Stimulated activated CD4-positive, alpha-beta T cell treated with anti-CD3 and anti-CD28 coated beads, Interleukin-4, amount 100 ng/mL, for 24 hours (primary cell): Measurements from ENCODE around the gene SPTLC2.
"Not testable (repeated sequence)": the region's sequence is repeated elsewhere in the genome, so short reads cannot be mapped to it uniquely, and the experiment has no call there.

Experiments
- DNase-seq: peaks from one replicate; pipeline ENCODE4 v3.0.0-alpha.2; 2020

SPTLC2 gene, protein sequence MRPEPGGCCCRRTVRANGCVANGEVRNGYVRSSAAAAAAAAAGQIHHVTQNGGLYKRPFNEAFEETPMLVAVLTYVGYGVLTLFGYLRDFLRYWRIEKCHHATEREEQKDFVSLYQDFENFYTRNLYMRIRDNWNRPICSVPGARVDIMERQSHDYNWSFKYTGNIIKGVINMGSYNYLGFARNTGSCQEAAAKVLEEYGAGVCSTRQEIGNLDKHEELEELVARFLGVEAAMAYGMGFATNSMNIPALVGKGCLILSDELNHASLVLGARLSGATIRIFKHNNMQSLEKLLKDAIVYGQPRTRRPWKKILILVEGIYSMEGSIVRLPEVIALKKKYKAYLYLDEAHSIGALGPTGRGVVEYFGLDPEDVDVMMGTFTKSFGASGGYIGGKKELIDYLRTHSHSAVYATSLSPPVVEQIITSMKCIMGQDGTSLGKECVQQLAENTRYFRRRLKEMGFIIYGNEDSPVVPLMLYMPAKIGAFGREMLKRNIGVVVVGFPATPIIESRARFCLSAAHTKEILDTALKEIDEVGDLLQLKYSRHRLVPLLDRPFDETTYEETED

GRCh38 chr14:77616454-77617229 lies at the start of gene SPTLC2:
TSS of gene SPTLC2 (minus strand) at chr14:77616637. CDS start at chr14:77616579, 58 bp downstream.
- DNase-seq, result peak; percentile 98

- no peak for DNase-seq
Measured at GRCh38 chr14:77663293-77663692, 46.9 kb upstream of the SPTLC2 start.

GRCh38 chr14:77661562-77661961 lies 45.1 kb upstream of the SPTLC2 start:
- not testable (repeated sequence) for DNase-seq

- DNase-seq, result no peak
Measured at GRCh38 chr14:77660754-77661153, 44.3 kb upstream of the SPTLC2 start.

DNA sequence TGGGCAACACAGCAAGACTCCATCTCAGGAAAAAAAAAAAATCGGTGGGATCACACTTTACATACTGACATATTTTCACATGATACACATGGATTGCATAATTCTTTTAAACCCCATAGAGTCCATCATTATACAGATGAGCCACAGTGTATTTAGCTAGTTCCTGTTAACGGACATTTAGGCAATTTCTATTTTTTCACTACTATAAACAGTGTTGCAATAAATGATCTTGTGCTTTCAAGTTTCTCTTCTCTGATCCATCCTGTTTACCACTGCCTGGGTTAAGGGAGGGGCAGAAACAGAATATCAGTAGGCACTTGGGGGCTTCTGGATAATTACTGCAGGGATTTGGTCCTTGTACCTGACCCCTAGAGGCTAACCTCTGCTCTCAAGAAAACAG lies 43.4 kb upstream of the SPTLC2 start:
- no peak for DNase-seq

DNA sequence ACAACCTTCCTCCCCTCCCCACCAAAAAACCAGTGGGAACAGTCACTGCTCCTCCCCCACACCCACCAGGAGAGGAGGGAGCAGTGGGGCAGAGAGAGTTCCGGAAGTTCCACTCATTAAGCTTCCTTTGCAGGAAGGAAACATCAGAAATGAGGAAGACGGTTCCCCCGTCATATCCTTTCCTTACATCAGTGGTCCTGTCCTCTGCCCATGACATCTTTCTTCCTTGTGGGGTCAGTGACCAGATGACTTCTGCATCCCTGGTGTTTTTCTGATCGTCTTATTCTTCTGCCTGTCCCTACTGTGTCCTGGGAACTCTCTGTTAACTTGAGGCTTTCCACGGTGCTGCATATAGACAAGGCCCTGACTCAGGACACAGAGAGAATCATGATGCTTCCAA lies 40.8 kb upstream of the SPTLC2 start:
- DNase-seq, result no peak

- no peak for DNase-seq
Measured at GRCh38 chr14:77654001-77654441, 37.6 kb upstream of the SPTLC2 start.

DNA sequence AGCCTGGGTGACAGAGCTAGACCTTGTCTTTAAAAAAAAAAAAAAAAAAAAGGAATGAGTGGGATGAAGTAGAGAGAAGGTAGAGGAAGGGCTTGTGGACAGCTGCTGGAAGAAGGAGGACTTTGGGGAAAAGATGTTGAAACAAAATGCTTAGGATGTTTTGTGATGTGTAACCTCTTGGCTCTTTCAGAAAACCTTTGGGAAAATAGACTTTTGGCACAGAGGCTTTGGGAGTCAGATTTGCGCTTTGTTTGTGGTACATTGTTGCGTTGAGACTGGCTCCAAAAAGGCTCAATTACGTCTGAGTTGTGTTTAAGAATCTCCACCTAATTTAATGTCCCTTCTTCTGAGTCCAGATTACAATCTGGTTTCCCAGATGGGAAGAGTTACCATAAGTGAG lies 32.9 kb upstream of the SPTLC2 start:
- no peak for DNase-seq

GRCh38 chr14:77648520-77649200 lies 32.2 kb upstream of the SPTLC2 start:
- DNase-seq, result no peak

DNA sequence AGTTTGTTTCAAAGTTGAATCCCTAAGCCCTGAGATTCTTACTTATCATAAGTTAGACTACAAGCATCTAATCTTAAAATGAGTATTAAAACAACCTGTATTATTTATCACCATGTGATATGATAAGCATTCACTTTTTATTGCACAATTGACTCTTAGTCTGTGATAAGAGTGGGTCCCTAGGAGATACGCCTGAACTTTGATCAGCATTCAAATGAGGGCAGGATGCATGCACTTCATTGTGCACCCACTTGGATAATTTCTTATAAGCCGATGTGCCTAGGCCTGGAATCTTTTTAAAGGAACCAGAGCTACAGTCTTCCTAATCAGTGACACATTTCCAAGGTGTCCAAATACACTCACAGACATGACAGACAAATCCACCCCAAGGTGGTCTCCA lies 31.4 kb upstream of the SPTLC2 start:
- DNase-seq, result no peak

- no peak for DNase-seq
Measured at GRCh38 chr14:77646907-77647306, 30.5 kb upstream of the SPTLC2 start.

- DNase-seq, result no peak
Measured at GRCh38 chr14:77645520-77646230, 29.2 kb upstream of the SPTLC2 start.

- DNase-seq, result no peak
Measured at GRCh38 chr14:77642407-77642806, 26.0 kb upstream of the SPTLC2 start.

- peak; percentile 73 for DNase-seq
Measured at GRCh38 chr14:77641534-77642341, 25.3 kb upstream of the SPTLC2 start.

DNA sequence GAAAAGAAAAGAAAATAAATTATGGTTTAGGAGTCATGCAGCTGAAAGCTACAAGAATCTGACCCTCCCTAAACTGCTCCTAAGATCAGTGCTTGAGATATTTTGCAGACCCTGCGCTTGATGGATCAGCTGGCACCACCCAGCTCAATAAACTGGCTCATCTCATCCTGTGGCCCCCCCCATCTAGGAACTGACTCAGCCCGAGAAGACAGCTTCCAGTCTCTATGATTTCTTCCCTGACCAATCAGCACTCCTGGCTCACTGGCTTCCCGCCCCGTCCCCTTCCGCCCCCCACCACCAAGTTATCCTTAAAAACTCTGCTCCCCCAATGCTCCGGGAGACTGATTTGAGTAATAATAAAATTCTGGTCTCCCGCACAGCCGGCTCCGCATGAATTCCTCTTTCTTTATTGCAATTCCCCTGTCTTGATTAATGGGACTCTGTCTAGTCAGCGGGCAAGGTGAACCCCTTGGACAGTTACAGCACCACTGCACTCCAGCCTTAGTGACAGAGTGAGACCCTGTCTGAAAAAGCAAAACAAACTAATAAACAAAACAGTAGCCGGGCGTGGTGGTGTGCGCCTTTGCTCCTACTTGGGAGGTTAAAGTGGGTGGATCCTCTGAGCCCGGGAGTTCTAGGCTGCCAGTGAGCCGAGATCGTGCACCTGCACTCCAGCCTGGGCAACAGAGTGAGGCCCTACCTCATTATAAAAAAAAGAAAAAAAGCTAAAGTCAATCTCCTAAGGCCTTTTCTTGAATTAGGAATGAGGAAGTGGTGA lies 24.5 kb upstream of the SPTLC2 start:
- no peak for DNase-seq

DNA sequence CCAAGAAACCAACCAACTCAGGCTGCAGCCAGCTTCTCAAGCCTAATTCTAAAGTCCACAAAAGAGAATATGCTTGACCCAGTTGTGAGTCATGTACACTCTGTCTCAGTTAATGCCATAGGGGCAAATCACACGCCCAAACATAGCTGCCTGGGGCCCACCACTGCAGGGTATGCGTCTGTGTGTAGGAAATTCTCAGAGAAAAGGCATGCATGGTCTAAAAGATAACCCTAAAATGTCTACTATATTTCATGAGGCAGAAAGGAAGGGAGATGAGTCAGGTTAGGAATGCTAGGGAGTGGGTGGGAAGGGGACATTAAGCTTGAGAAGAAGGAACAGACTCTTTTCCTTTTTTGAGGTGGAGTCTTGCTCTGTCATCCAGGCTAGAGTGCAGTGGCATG lies 22.3 kb upstream of the SPTLC2 start:
- no peak for DNase-seq

GRCh38 chr14:77635869-77636268 lies 19.4 kb upstream of the SPTLC2 start:
- DNase-seq, result not testable (repeated sequence)

DNA sequence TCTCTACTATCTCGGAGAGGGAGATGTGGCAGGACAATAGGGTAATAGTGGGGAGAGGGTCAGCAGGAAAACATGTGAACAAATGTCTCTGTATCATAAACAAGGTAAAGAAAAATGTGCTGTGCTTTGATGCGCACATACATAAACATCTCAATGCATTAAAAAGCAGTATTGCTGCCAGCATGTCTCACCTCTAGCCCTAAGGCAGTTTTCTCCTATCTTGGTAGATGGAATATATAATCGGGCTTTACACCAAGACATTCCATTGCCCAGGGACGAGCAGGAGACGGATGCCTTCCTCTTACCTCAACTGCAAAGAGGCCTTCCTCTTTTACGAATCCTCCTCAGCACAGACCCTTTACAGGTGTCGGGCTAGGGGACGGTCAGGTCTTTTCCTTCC lies 19.0 kb upstream of the SPTLC2 start:
- DNase-seq, result not testable (repeated sequence)

DNA sequence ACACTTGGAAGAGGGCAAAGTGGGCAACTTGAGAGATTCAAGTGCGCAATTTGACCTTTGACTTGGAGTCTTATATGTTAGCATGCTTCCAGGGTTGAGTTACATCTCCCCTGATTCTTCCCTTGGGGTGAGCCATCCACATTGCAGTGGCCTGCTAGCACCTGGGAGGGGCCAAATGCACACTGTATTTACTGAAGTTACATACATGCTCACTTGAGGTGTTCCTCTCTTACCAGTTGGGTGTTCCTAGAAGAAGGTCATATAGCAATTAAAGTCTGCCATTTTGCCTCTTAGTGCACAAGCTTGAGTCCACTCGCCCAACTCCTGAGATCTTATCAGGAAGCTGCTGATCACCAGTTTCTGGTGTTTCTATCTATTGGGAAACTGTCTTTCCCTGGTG lies 13.7 kb upstream of the SPTLC2 start:
- no peak for DNase-seq

GRCh38 chr14:77625360-77625759 lies 8.9 kb upstream of the SPTLC2 start:
- no peak for DNase-seq

DNA sequence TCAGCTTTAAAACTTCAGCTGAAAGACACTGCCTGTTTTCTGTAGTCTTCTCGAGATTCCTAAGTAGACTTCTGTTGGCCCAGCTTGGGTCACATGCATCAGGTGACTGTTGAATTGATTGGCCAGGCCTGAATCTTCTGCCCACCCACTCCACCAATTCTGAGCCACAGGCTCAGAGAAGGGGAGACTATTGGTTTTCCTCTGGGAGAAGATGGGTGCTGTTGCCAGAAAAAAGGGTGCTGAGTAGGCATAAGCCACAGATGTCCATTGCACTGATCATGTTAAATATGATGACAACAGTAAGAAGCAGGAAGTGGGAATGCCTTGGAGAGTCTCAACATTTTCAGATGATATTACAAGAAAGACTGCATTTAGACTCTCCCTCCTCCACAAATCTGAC lies 6.8 kb upstream of the SPTLC2 start:
- no peak for DNase-seq
